Left ventricle myocardium inferior (tissue), 1 donor: Measurements from ENCODE around the gene DPCD. TPM values are rescaled to one million over a fixed set of nuclear protein-coding genes. Genes with fewer than 3 reads are reported as not detected.
A peak's percentile ranks its signal among the peaks of the same experiment; 100 is the strongest.

ENCODE experiments used
- DNase-seq: peaks from one replicate; pipeline ENCODE4 v3.0.0-alpha.2; 2020
- H3K27ac ChIP-seq: fragments of 200-600 bp; replicated peaks from 2 replicates; pipeline ENCODE4 v1.8.0; 2021
- H3K27me3 ChIP-seq: fragments of 200-600 bp; 2 replicates; pipeline ENCODE4 v1.8.0; 2021; ENCODE audit warnings: low read depth
- H3K36me3 ChIP-seq: fragments of 200-600 bp; 2 replicates; pipeline ENCODE4 v1.8.0; 2021
- H3K4me1 ChIP-seq: fragments of 200-600 bp; 2 replicates; pipeline ENCODE4 v1.8.0; 2021
- H3K4me3 ChIP-seq: fragments of 200-600 bp; 2 replicates; pipeline ENCODE4 v1.8.0; 2021; ENCODE audit warnings: mild to moderate bottlenecking, moderate library complexity
- H3K9me3 ChIP-seq: fragments of 200-600 bp; replicated peaks from 2 replicates; pipeline ENCODE4 v1.8.0; 2021
- intact Hi-C: fragments of 100-400 bp; cut with micrococcal nuclease; formaldehyde crosslinking; loops from one replicate; pipeline ENCODE4 v1.11.0; 2022
- total RNA-seq: library from RNA; stranded (reverse); fragmentation: NEBNext Ultra II Directional; extraction: Animal tissue kit (Norgen Biotek cat#: 25700); gene quantifications from one replicate; pipeline ENCODE4 v1.2.1, GENCODE V29; 2021
- TF ChIP-seq, protein P1 (sequence below): fragments of 200-600 bp; IDR thresholded peaks from 2 replicates; pipeline ENCODE4 v1.8.0; 2021; ENCODE audit warnings: antibody characterized with exemption, mild to moderate bottlenecking, borderline replicate concordance
- donor health status: DM: no; HTN: yes; CAD: no; lungs with severe emphysema.

The DPCD gene
- total RNA-seq, 1 donor from 2014 or later: 24.0 TPM

DNA sequence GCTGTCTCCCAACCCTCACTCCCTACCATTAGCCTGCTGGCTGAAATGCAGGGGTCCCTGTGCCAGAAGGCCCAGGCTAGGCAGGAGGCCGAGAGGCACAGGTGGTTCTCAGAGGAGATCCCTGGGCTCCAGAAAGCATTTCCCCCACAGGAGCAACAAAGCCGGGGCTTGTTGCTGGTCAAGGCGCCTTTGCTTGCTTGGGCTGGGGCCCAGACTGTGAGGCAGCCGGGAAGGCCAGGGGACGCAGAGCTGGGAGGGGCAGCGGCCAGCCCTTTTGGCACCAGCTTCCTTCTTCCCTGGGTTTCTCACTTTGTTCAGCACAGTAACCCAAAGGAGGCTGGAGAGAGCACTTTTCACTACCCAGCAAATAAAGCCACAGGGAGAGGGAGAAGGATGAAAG lies 58.2 kb downstream of the DPCD start:
- no peak overlapping the region for H3K27ac ChIP-seq
- peak; percentile 35 for DNase-seq
- intact Hi-C loops: no loop called here
- no peak overlapping the region for H3K4me3 ChIP-seq
- no peaks in the 10 kb centered on the region for H3K9me3 ChIP-seq
- TF ChIP-seq, protein P1, sequence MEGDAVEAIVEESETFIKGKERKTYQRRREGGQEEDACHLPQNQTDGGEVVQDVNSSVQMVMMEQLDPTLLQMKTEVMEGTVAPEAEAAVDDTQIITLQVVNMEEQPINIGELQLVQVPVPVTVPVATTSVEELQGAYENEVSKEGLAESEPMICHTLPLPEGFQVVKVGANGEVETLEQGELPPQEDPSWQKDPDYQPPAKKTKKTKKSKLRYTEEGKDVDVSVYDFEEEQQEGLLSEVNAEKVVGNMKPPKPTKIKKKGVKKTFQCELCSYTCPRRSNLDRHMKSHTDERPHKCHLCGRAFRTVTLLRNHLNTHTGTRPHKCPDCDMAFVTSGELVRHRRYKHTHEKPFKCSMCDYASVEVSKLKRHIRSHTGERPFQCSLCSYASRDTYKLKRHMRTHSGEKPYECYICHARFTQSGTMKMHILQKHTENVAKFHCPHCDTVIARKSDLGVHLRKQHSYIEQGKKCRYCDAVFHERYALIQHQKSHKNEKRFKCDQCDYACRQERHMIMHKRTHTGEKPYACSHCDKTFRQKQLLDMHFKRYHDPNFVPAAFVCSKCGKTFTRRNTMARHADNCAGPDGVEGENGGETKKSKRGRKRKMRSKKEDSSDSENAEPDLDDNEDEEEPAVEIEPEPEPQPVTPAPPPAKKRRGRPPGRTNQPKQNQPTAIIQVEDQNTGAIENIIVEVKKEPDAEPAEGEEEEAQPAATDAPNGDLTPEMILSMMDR: no peak
- H3K36me3 ChIP-seq: no peaks in the 10 kb centered on the region
- H3K27me3 ChIP-seq: no peaks in the 10 kb centered on the region
- H3K4me1 ChIP-seq: peaks cover 13% of the 10 kb centered on the region

- H3K27ac ChIP-seq: no peak overlapping the region
- H3K9me3 ChIP-seq: no peaks in the 10 kb centered on the region
- peaks cover 13% of the 10 kb centered on the region for H3K4me1 ChIP-seq
- no peak overlapping the region for H3K4me3 ChIP-seq
- intact Hi-C loops: no loop called here
- no peaks in the 10 kb centered on the region for H3K36me3 ChIP-seq
- TF ChIP-seq, protein P1: no peak
- no peaks in the 10 kb centered on the region for H3K27me3 ChIP-seq
- DNase-seq: no peak
These were observed 59.1 kb downstream of the DPCD start for GRCh38 chr10:101647255-101647654.

- intact Hi-C loops: no loop called here
These were observed 61.5 kb downstream of the DPCD start for GRCh38 chr10:101649525-101650085.

GRCh38 chr10:101650863-101651262 lies 62.7 kb downstream of the DPCD start:
- Histone ChIP-seq H3K9me3 (no peaks in the 10 kb centered on the region), H3K27ac (no peak overlapping the region), H3K36me3 (peaks cover 12% of the 10 kb centered on the region), H3K27me3 (no peaks in the 10 kb centered on the region), H3K4me1 (peaks cover 17% of the 10 kb centered on the region), H3K4me3 (no peak overlapping the region)
- intact Hi-C loops: no loop called here
- TF ChIP-seq, protein P1: no peak
- no peak for DNase-seq

More at GRCh38 chr10:101649525-101650085, 61.5 kb downstream of the DPCD start:
- Histone ChIP-seq H3K27me3 (no peaks in the 10 kb centered on the region), H3K27ac (no peak overlapping the region), H3K4me3 (no peak overlapping the region), H3K9me3 (no peaks in the 10 kb centered on the region), H3K4me1 (peaks cover 13% of the 10 kb centered on the region), H3K36me3 (peaks cover under 1% of the 10 kb centered on the region)
- DNase-seq: no peak
- TF ChIP-seq, protein P1: no peak

GRCh38 chr10:101651336-101651735 lies 63.2 kb downstream of the DPCD start:
- Histone ChIP-seq H3K4me1 (peaks cover 15% of the 10 kb centered on the region), H3K4me3 (no peak overlapping the region), H3K9me3 (no peaks in the 10 kb centered on the region), H3K36me3 (peaks cover 15% of the 10 kb centered on the region), H3K27ac (no peak overlapping the region), H3K27me3 (no peaks in the 10 kb centered on the region)
- TF ChIP-seq, protein P1: no peak
- intact Hi-C loops: no loop called here
- DNase-seq: no peak

DNA sequence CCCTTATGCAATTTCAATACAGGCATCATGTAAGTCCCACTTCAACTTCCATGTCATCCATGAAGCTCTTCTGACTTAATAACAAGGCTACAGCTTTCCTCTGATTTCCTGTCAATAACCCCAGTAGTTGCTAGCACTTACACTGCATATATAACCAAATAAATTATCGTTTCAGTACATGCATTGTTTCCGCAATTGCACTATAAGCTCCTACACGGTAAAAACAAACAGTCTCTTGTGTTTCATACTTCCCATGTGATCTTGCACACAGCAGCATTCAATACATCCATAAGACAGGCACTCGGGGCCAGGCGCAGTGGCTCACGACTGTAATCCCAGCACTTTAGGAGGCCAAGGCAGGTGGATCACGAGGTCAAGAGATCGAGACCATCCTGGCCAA lies 65.4 kb downstream of the DPCD start:
- Histone ChIP-seq H3K4me1 (peaks cover 18% of the 10 kb centered on the region), H3K36me3 (peaks cover 19% of the 10 kb centered on the region), H3K9me3 (no peaks in the 10 kb centered on the region), H3K27ac (no peak overlapping the region), H3K27me3 (no peaks in the 10 kb centered on the region), H3K4me3 (no peak overlapping the region)
- intact Hi-C loops: no loop called here
- TF ChIP-seq, protein P1: no peak
- DNase-seq: no peak
